HepG2 (cell line): ENCODE data around the gene RUSF1. TPM values are rescaled to one million over a fixed set of nuclear protein-coding genes. Genes with fewer than 3 reads are reported as not detected.
"Not testable (repeated sequence)": the region's sequence is repeated elsewhere in the genome, so short reads cannot be mapped to it uniquely, and the experiment has no call there.

Experiments
- ATAC-seq: fragments of 200-7000 bp; cut with Tn5 transposase; 3 replicates; pipeline ENCODE4 v1.9.1; 2020; ENCODE audit warnings: mild to moderate bottlenecking, moderate library complexity
- BruUV-seq: library from RNA; stranded (reverse); fragments of 400-500 nt; replicated peaks from 2 replicates; lab custom pipeline; 2021; lab: Mats Ljungman, UMichigan
- CTCF ChIA-PET: fragments of 300-600 bp; formaldehyde crosslinking; extraction: SDS; loops from one replicate; lab custom pipeline; 2021; ENCODE audit warnings: low total read pairs, inconsistent platforms, low intra/inter-chr PET ratio; lab: Yijun Ruan, JAX
- POLR2A ChIA-PET: fragments of 350-600 bp; sonication (Branson Sonifier 250); formaldehyde crosslinking; loops from one replicate; lab custom pipeline; 2020; ENCODE audit warnings: antibody characterized with exemption, inconsistent platforms; lab: Yijun Ruan, JAX
- DNase-seq: peaks from one replicate; pipeline ENCODE4 v3.0.0-alpha.2; 2015; ENCODE audit warnings: low spot score
- FAIRE-seq: peaks from 3 replicates; lab custom pipeline; 2011; peaks lifted over from hg19 to GRCh38; lab: Jason Lieb, UNC
- H2AFZ ChIP-seq: one replicate; pipeline ENCODE4 v1.6.1; 2011; ENCODE audit warnings: low read length, inconsistent platforms
- H3K27ac ChIP-seq: fragments of 300-600 bp; 3 replicates; pipeline ENCODE4 v1.8.0; 2011; ENCODE audit warnings: mixed run types, mild to moderate bottlenecking, mixed read lengths, low read length, inconsistent platforms; ENCODE audit not compliant: insufficient read depth; ENCODE audit errors: extremely low read length
- H3K27me3 ChIP-seq, 2 experiments: fragments of 200-600 bp in 1 of 2; 2 replicates in 1 of 2; 3 replicates in 1 of 2; pipeline versions ENCODE4 v1.6.0 to v1.8.0; 2011; ENCODE audit warnings: low read length in 2 of 2, mild to moderate bottlenecking in 2 of 2, moderate library complexity in 2 of 2, inconsistent platforms in 1 of 2; ENCODE audit not compliant: insufficient read depth in 2 of 2, control insufficient read depth in 1 of 2
- H3K36me3 ChIP-seq, 2 experiments: fragments of 200-600 bp in 1 of 2; replicated peaks in 1 of 2; 2 replicates in 1 of 2; 3 replicates in 1 of 2; pipeline versions ENCODE4 v1.5.1 to v1.8.0; 2011; ENCODE audit warnings: low read length in 2 of 2, inconsistent platforms in 1 of 2; ENCODE audit not compliant: insufficient read depth in 2 of 2, control insufficient read depth in 1 of 2
- H3K4me1 ChIP-seq: 2 replicates; pipeline ENCODE4 v1.5.1; 2012; ENCODE audit warnings: low read length, inconsistent platforms; ENCODE audit not compliant: insufficient read depth
- H3K4me2 ChIP-seq: 2 replicates; pipeline ENCODE4 v1.6.0; 2011; ENCODE audit warnings: low read depth, low read length, inconsistent platforms
- H3K4me3 ChIP-seq, 3 experiments: fragments of 200-600 bp in 1 of 3; sonication (generic), shearing (Covaris generic) in 1 of 3; replicated peaks in 1 of 3; 2 replicates each; pipeline ENCODE4 v1.5.1; 2011 to 2016; ENCODE audit warnings: low read length in 3 of 3, inconsistent platforms in 2 of 3, low read depth in 2 of 3, mild to moderate bottlenecking in 2 of 3, control low read depth in 1 of 3, mixed read lengths in 1 of 3; ENCODE audit not compliant: insufficient read depth in 1 of 3
- H3K79me2 ChIP-seq: one replicate; pipeline ENCODE4 v1.6.1; 2011; ENCODE audit warnings: low read length, inconsistent platforms; ENCODE audit not compliant: insufficient read depth
- H3K9ac ChIP-seq: 2 replicates; pipeline ENCODE4 v1.6.0; 2011; ENCODE audit warnings: mild to moderate bottlenecking, low read depth, low read length, inconsistent platforms; ENCODE audit not compliant: insufficient read depth
- H3K9me3 ChIP-seq: 2 replicates; pipeline ENCODE4 v1.5.1; 2012; ENCODE audit warnings: mild to moderate bottlenecking, low read length
- H4K20me1 ChIP-seq: 2 replicates; pipeline ENCODE4 v1.6.0; 2011; ENCODE audit warnings: inconsistent platforms, mild to moderate bottlenecking, low read length, moderate library complexity; ENCODE audit not compliant: insufficient read depth
- KMT2A ChIP-seq: sonication (generic); formaldehyde crosslinking; IDR thresholded peaks from 2 replicates; pipeline ENCODE4 v1.4.0; 2020; ENCODE audit warnings: missing genetic modification reagents
- PHF8 ChIP-seq: sonication (generic); formaldehyde crosslinking; IDR thresholded peaks from 2 replicates; pipeline ENCODE4 v1.5.0; 2020; ENCODE audit warnings: missing genetic modification reagents
- POGZ ChIP-seq: sonication (generic); formaldehyde crosslinking; IDR thresholded peaks from 2 replicates; pipeline ENCODE4 v1.4.0; 2020; ENCODE audit warnings: mild to moderate bottlenecking, missing genetic modification reagents
- REXO4 ChIP-seq: sonication (generic); formaldehyde crosslinking; IDR thresholded peaks from 2 replicates; pipeline ENCODE4 v1.8.0; 2022; ENCODE audit warnings: missing genetic modification reagents, mild to moderate bottlenecking, borderline replicate concordance
- SAFB2 ChIP-seq: sonication (generic); formaldehyde crosslinking; IDR thresholded peaks from 2 replicates; pipeline ENCODE4 v1.5.1; 2020; ENCODE audit warnings: missing genetic modification reagents, low read depth, mild to moderate bottlenecking, borderline replicate concordance
- ZBTB14 ChIP-seq: sonication (generic); formaldehyde crosslinking; IDR thresholded peaks from 2 replicates; pipeline ENCODE4 v1.4.0; 2020; ENCODE audit warnings: missing genetic modification reagents
- ZFY ChIP-seq: sonication (generic); formaldehyde crosslinking; IDR thresholded peaks from 2 replicates; pipeline ENCODE4 v1.4.0; 2020; ENCODE audit warnings: missing genetic modification reagents
- ZIK1 ChIP-seq: sonication (generic); formaldehyde crosslinking; IDR thresholded peaks from 2 replicates; pipeline ENCODE4 v1.5.0; 2020; ENCODE audit warnings: mild to moderate bottlenecking, low read depth, missing genetic modification reagents, borderline replicate concordance
- ZNF580 ChIP-seq: IDR thresholded peaks from 2 replicates; pipeline ENCODE4 v1.6.1; 2016; ENCODE audit warnings: low read depth, borderline replicate concordance
- ZNF644 ChIP-seq: IDR thresholded peaks from 2 replicates; pipeline ENCODE4 v1.6.1; 2016; ENCODE audit warnings: low read depth
- WGBS: methylation state at CpG from one replicate; pipeline ENCODE4 v1.1.6; 2017; ENCODE audit warnings: low lambda C conversion rate; 5-methylcytosine and 5-hydroxymethylcytosine counted together
- in situ Hi-C: cut with HindIII; loops from 2 replicates; pipeline ENCODE4 v1.10.0; 2017; ENCODE audit warnings: low pct_unique_long_range_greater_than_20kb; ENCODE audit not compliant: extremely low pct_ligation_motif_present
- intact Hi-C: fragments of 100-400 bp; cut with micrococcal nuclease; formaldehyde crosslinking; loops from one replicate; pipeline ENCODE4 v1.10.0; 2022; ENCODE audit not compliant: unreplicated experiment
- polyA plus RNA-seq, 8 experiments: library from polyadenylated mRNA; depleted of rRNA in 3 of 8; stranded (reverse) in 7 of 8; unstranded in 1 of 8; fragments of >200 nt; fragmentation: Illumina TruSeq in 4 of 8; extraction: Trizol in 4 of 8; gene quantifications; 2 replicates each; pipeline versions ENCODE4 v1.2.1 to v1.2.3, GENCODE V29; 2011 to 2016; ENCODE audit warnings: low read depth in 4 of 8, missing spikeins in 1 of 8, mixed read lengths in 1 of 8; ENCODE audit not compliant: insufficient read depth in 1 of 8
- total RNA-seq, 5 experiments: library from RNA; depleted of rRNA; stranded (reverse); fragments of >200 nt; fragmentation: Illumina TruSeq; extraction: Trizol; gene quantifications; 2 replicates each; pipeline ENCODE4 v1.2.3, GENCODE V29; 2016; ENCODE audit warnings: low read depth in 1 of 5

The RUSF1 gene
- total and polyA plus RNA-seq, 2 of the 13 experiments (the other 11 are each of a cell fraction or from before 2014, with no cell fraction given) = 40.8 to 50.2 TPM

- peaks cover 0 to 39% of the 10 kb centered on the region in 2 experiments; a peak in 2 of 5 replicates for H3K27me3 ChIP-seq
- H3K9me3 ChIP-seq, H3K4me2 ChIP-seq, POLR2A ChIA-PET, H3K27ac ChIP-seq, H3K9ac ChIP-seq, H3K79me2 ChIP-seq, in situ Hi-C loops, H3K4me1 ChIP-seq, H3K4me3 ChIP-seq, FAIRE-seq, H4K20me1 ChIP-seq, intact Hi-C loops, H3K36me3 ChIP-seq, BruUV-seq, DNase-seq, H2AFZ ChIP-seq, CTCF ChIA-PET: not testable (repeated sequence)
- 0% methylated on average over 2 of the region's 6 CpGs for WGBS
- peak; percentile 60 for ATAC-seq
Observed at GRCh38 chr16:31523768-31524167, 15.6 kb upstream of the RUSF1 start.

GRCh38 chr16:31522071-31522470 lies 13.9 kb upstream of the RUSF1 start:
- BruUV-seq = no TSS peak
- ChIA-PET POLR2A (no interaction called here), CTCF (no interaction called here)
- no peak for DNase-seq
- 26% methylated on average over 6 of the region's 6 CpGs for WGBS
- H2AFZ ChIP-seq = no peak overlapping the region
- in situ Hi-C loops = no loop called here
- no peak for TF ChIP-seq REXO4 (CRISPR knock-in tag)
- no peaks in the 10 kb centered on the region for H4K20me1 ChIP-seq
- H3K27me3 ChIP-seq = peaks cover 0 to 27% of the 10 kb centered on the region in 2 experiments; a peak in 2 of 5 replicates
- no peak overlapping the region for H3K4me2 ChIP-seq
- H3K79me2 ChIP-seq = no peaks in the 10 kb centered on the region
- H3K9me3 ChIP-seq = no peaks in the 10 kb centered on the region
- H3K27ac ChIP-seq = no peak overlapping the region
- ATAC-seq = no peak
- H3K4me3 ChIP-seq = no peak overlapping the region
- H3K36me3 ChIP-seq = no peaks in the 10 kb centered on the region
- intact Hi-C loops = no loop called here
- no peak overlapping the region for H3K9ac ChIP-seq
- FAIRE-seq = no peak
- no peaks in the 10 kb centered on the region for H3K4me1 ChIP-seq

GRCh38 chr16:31521368-31521767 lies 13.2 kb upstream of the RUSF1 start:
- 78% methylated on average over 3 of the region's 3 CpGs for WGBS
- H2AFZ ChIP-seq = no peak overlapping the region
- no peak for FAIRE-seq
- H4K20me1 ChIP-seq = no peaks in the 10 kb centered on the region
- DNase-seq = no peak
- POLR2A ChIA-PET = no interaction called here
- BruUV-seq = no TSS peak
- H3K27me3 ChIP-seq = peaks cover 0 to 27% of the 10 kb centered on the region in 2 experiments; a peak in 2 of 5 replicates
- H3K4me2 ChIP-seq = no peak overlapping the region
- H3K36me3 ChIP-seq = no peaks in the 10 kb centered on the region
- H3K79me2 ChIP-seq = no peaks in the 10 kb centered on the region
- ATAC-seq = no peak
- CTCF ChIA-PET = no interaction called here
- no peak overlapping the region for H3K27ac ChIP-seq
- H3K9ac ChIP-seq = no peak overlapping the region
- no peaks in the 10 kb centered on the region for H3K9me3 ChIP-seq
- intact Hi-C loops = no loop called here
- in situ Hi-C loops = no loop called here
- peaks cover 3% of the 10 kb centered on the region for H3K4me1 ChIP-seq
- H3K4me3 ChIP-seq = no peak overlapping the region
- TF ChIP-seq ZNF644 (CRISPR knock-in tag) (no peak), ZIK1 (no peak), SAFB2 (CRISPR knock-in tag) (no peak), POGZ (CRISPR knock-in tag) (no peak), ZBTB14 (no peak), ZFY (CRISPR knock-in tag) (no peak), ZNF580 (CRISPR knock-in tag) (no peak), PHF8 (CRISPR knock-in tag) (no peak), KMT2A (CRISPR knock-in tag) (no peak)
